Measurements from ENCODE around the gene ACTN1.

Gene ACTN1

GRCh38 chr14:69013943-69014782, 35.1 kb upstream of the ACTN1 start (continued):
- TF ChIP-seq SCRT1 (tag by site-specific recombination; IDR thresholded peaks at IDR 0.05; ENCODE audit: borderline replicate concordance) (peak; percentile 41; the same call in 1 of the 2 replicates), IKZF3 (tag by site-specific recombination; IDR thresholded peaks at IDR 0.05) (no peak), GFI1B (tag by site-specific recombination; IDR thresholded peaks at IDR 0.05) (no peak), ZNF596 (tag by site-specific recombination; IDR thresholded peaks at IDR 0.05) (no peak), ZNF416 (tag by site-specific recombination; IDR thresholded peaks at IDR 0.05) (no peak), ZSCAN5A (tag by site-specific recombination; IDR thresholded peaks at IDR 0.05) (no peak), RBAK (tag by site-specific recombination; IDR thresholded peaks at IDR 0.05) (no peak), ZNF302 (tag by site-specific recombination; IDR thresholded peaks at IDR 0.05; ENCODE audit: low read depth) (no peak), ZNF394 (tag by site-specific recombination; IDR thresholded peaks at IDR 0.05; ENCODE audit: borderline replicate concordance) (no peak), ZNF157 (tag by site-specific recombination; IDR thresholded peaks at IDR 0.05) (no peak), YY1 (tag by site-specific recombination; IDR thresholded peaks at IDR 0.05) (no peak), HIC1 (tag by site-specific recombination; IDR thresholded peaks at IDR 0.05) (no peak), GLI2 (tag by site-specific recombination; IDR thresholded peaks at IDR 0.05; ENCODE audit: borderline replicate concordance, low read depth) (no peak), ZNF571 (tag by site-specific recombination; IDR thresholded peaks at IDR 0.05) (no peak), ZNF112 (tag by site-specific recombination; IDR thresholded peaks at IDR 0.05) (no peak), ZNF10 (tag by site-specific recombination; IDR thresholded peaks at IDR 0.05) (no peak), ZBTB10 (tag by site-specific recombination; IDR thresholded peaks at IDR 0.05) (no peak), AEBP2 (tag by site-specific recombination; IDR thresholded peaks at IDR 0.05; ENCODE audit: borderline replicate concordance) (no peak), ZNF239 (tag by site-specific recombination; IDR thresholded peaks at IDR 0.05) (no peak), ZNF146 (tag by site-specific recombination; IDR thresholded peaks at IDR 0.05) (no peak), ZNF654 (tag by site-specific recombination; IDR thresholded peaks at IDR 0.05; ENCODE audit: low read depth) (no peak), ZNF24 (tag by site-specific recombination; IDR thresholded peaks at IDR 0.05) (no peak), ZSCAN4 (tag by site-specific recombination; IDR thresholded peaks at IDR 0.05) (no peak), ZNF362 (tag by site-specific recombination; IDR thresholded peaks at IDR 0.05) (no peak), MZF1 (tag by site-specific recombination; IDR thresholded peaks at IDR 0.05; ENCODE audit: borderline replicate concordance) (no peak), SP2 (tag by site-specific recombination; IDR thresholded peaks at IDR 0.05) (peak; percentile 38), GLIS1 (tag by site-specific recombination; IDR thresholded peaks at IDR 0.05) (peak; percentile 38; the same call in 1 of the 2 replicates), ZEB2 (tag by site-specific recombination; IDR thresholded peaks at IDR 0.05) (0 out of 2 replicates have a peak, but pooled peaks have one; percentile 16), SP7 (tag by site-specific recombination; IDR thresholded peaks at IDR 0.05) (peak; percentile 29; the same call in 1 of the 2 replicates), ZNF660 (tag by site-specific recombination; IDR thresholded peaks at IDR 0.05) (no peak), ZNF561 (tag by site-specific recombination; IDR thresholded peaks at IDR 0.05; ENCODE audit: borderline replicate concordance) (no peak)
